Heart left ventricle (tissue), 11 donors: ENCODE measurements around the gene FXYD3. TPM values are rescaled to one million over a fixed set of nuclear protein-coding genes. Genes with fewer than 3 reads are reported as not detected.

Experiments used
- polyA plus RNA-seq, 2 donors: library from polyadenylated mRNA; stranded (reverse); fragments of 200-250 nt; gene quantifications; one replicate each; pipeline ENCODE4 v1.2.3, GENCODE V29; 2013
- total RNA-seq, 9 donors: library from RNA; depleted of rRNA in 2 of 9; stranded (reverse); fragments of >200 nt in 2 of 9; fragmentation: NEBNext Ultra II Directional in 3 of 9; extraction: Animal tissue kit (Norgen Biotek cat#: 25700) in 3 of 9; gene quantifications; one replicate each; pipeline versions ENCODE4 v1.1.0 to v1.2.4, GENCODE V29; 2016 to 2023
- donor health status: ischemic (EF 13 %, LVEDD 7.1; RV severe dilation, severe dysfunction).
- donor health status: healthy with polysubstance abuse.
- donor health status: DM: no; HTN: yes; CAD: no.
- donor health status: DM: no; HTN: no; CAD: no.
- donor health status: ischemic (EF 25% LVEDD 5.7; RV mildly dilated, moderate dysfunction).
- donor health status: healthy.
- donor health status: DM: yes; HTN: yes; CAD: no.
- donor health status: PGD.
- donor health status: nonischemic (EF 23%, LVEDD 6.1; RV moderate dilation, normal function).

FXYD3 gene
- total and polyA plus RNA-seq, 11 donors: 0.37 to 2.5 (median 0.93) TPM; not detected in 3

Other genes with a start within 250 kb of the FXYD3 start
- gene ZNF30, start 188.9 kb upstream of the FXYD3 start, total RNA-seq: 10 to 100 TPM in 1 of 9 donors, 1 to 10 TPM in 7, under 1 TPM in 1; 0.95 to 13.4 (median 2.8) TPM
- 1 to 10 TPM; 1.8 TPM for gene ZNF30, start 188.9 kb upstream of the FXYD3 start, polyA plus RNA-seq
- 1 to 10 TPM; 2.7 to 8.2 (median 4.2) TPM for gene ZNF792, start 151.6 kb upstream of the FXYD3 start, total RNA-seq
- 1 to 10 TPM; 1.3 to 2.2 TPM for gene ZNF792, start 151.6 kb upstream of the FXYD3 start, polyA plus RNA-seq
- gene GRAMD1A, start 115.5 kb upstream of the FXYD3 start, total RNA-seq: 10 to 100 TPM; 21.8 to 64.5 (median 29.0) TPM
- gene GRAMD1A, start 115.5 kb upstream of the FXYD3 start, polyA plus RNA-seq: 10 to 100 TPM; 31.3 to 36.3 TPM
- gene SCN1B, start 85.4 kb upstream of the FXYD3 start, total RNA-seq: 10 to 100 TPM; 22.1 to 68.3 (median 32.4) TPM
- gene SCN1B, start 85.4 kb upstream of the FXYD3 start, polyA plus RNA-seq: 10 to 100 TPM; 19.7 to 64.4 TPM
- gene HPN, start 74.1 kb upstream of the FXYD3 start, total RNA-seq: 10 to 100 TPM in 1 of 9 donors, 1 to 10 TPM in 8; 1.1 to 13.4 (median 3.3) TPM
- 1 to 10 TPM in 1 of 2 donors, under 1 TPM in 1; 0.80 to 1.4 TPM for gene HPN, start 74.1 kb upstream of the FXYD3 start, polyA plus RNA-seq
- 10 to 100 TPM in 3 of 9 donors, 1 to 10 TPM in 6; 2.2 to 15.1 (median 6.0) TPM for gene LGI4, start 19.2 kb downstream of the FXYD3 start, total RNA-seq
- 10 to 100 TPM in 1 of 2 donors, 1 to 10 TPM in 1; 4.2 to 14.2 TPM for gene LGI4, start 19.2 kb downstream of the FXYD3 start, polyA plus RNA-seq
- gene FXYD1, start 23.0 kb downstream of the FXYD3 start, total RNA-seq: 100 to 1,000 TPM; 261 to 631 (median 412) TPM
- gene FXYD1, start 23.0 kb downstream of the FXYD3 start, polyA plus RNA-seq: 100 to 1,000 TPM; 129 to 439 TPM
- gene FXYD7, start 27.4 kb downstream of the FXYD3 start, total RNA-seq: under 1 TPM in 3 of 9 donors, not detected in 6; 0.21 to 0.52 (median 0.28) TPM
- not detected for gene FXYD7, start 27.4 kb downstream of the FXYD3 start, polyA plus RNA-seq
- 10 to 100 TPM; 15.3 to 87.9 (median 19.5) TPM for gene FXYD5, start 38.9 kb downstream of the FXYD3 start, total RNA-seq
- 10 to 100 TPM; 31.0 to 59.2 TPM for gene FXYD5, start 38.9 kb downstream of the FXYD3 start, polyA plus RNA-seq
- not detected for gene FAM187B, start 112.9 kb downstream of the FXYD3 start, total RNA-seq
- under 1 TPM in 1 of 2 donors, not detected in 1; 0.06 TPM for gene FAM187B, start 112.9 kb downstream of the FXYD3 start, polyA plus RNA-seq
- 1 to 10 TPM; 2.8 to 9.0 (median 5.3) TPM for gene LSR, start 133.2 kb downstream of the FXYD3 start, total RNA-seq
- gene LSR, start 133.2 kb downstream of the FXYD3 start, polyA plus RNA-seq: 10 to 100 TPM in 1 of 2 donors, 1 to 10 TPM in 1; 4.8 to 10.5 TPM
- 100 to 1,000 TPM; 138 to 201 (median 159) TPM for gene USF2, start 153.1 kb downstream of the FXYD3 start, total RNA-seq
- gene USF2, start 153.1 kb downstream of the FXYD3 start, polyA plus RNA-seq: 100 to 1,000 TPM; 134 to 251 TPM
- gene HAMP, start 166.7 kb downstream of the FXYD3 start, total RNA-seq: 1 to 10 TPM in 2 of 9 donors, under 1 TPM in 2, not detected in 5; 0.19 to 2.4 (median 1.1) TPM
- gene HAMP, start 166.7 kb downstream of the FXYD3 start, polyA plus RNA-seq: 10 to 100 TPM in 1 of 2 donors, not detected in 1; 22.0 TPM
- under 1 TPM in 1 of 9 donors, not detected in 8; 0.72 TPM for gene MAG, start 176.3 kb downstream of the FXYD3 start, total RNA-seq
- gene MAG, start 176.3 kb downstream of the FXYD3 start, polyA plus RNA-seq: under 1 TPM in 1 of 2 donors, not detected in 1; 0.30 TPM
- 1 to 10 TPM in 5 of 9 donors, under 1 TPM in 2, not detected in 2; 0.20 to 3.3 (median 1.2) TPM for gene CD22, start 213.4 kb downstream of the FXYD3 start, total RNA-seq
- under 1 TPM; 0.11 to 0.36 TPM for gene CD22, start 213.4 kb downstream of the FXYD3 start, polyA plus RNA-seq
- gene FFAR1, start 232.1 kb downstream of the FXYD3 start, total RNA-seq: not detected
- gene FFAR1, start 232.1 kb downstream of the FXYD3 start, polyA plus RNA-seq: not detected
- gene FFAR3, start 242.6 kb downstream of the FXYD3 start, total RNA-seq: under 1 TPM in 1 of 9 donors, not detected in 8; 0.96 TPM
- gene FFAR3, start 242.6 kb downstream of the FXYD3 start, polyA plus RNA-seq: under 1 TPM; 0.11 to 0.15 TPM